B cell (primary cell): ENCODE measurements around the gene STXBP1. TPM values are rescaled to one million over a fixed set of nuclear protein-coding genes. Genes with fewer than 3 reads are reported as not detected.

Experiments
- ATAC-seq: fragments of 200-7000 bp; cut with Tn5 transposase; one replicate; pipeline ENCODE4 v1.10.0; 2021; ENCODE audit warnings: low read depth, mild to moderate bottlenecking, moderate number of reproducible peaks, moderate library complexity
- CTCF ChIA-PET: fragments of 350-600 bp; sonication (Branson Sonifier 250); formaldehyde crosslinking; loops from one replicate; lab custom pipeline; 2021; ENCODE audit warnings: antibody characterized with exemption, inconsistent platforms; lab: Charles Lee
- POLR2A ChIA-PET: fragments of 350-600 bp; sonication (Branson Sonifier 250); formaldehyde crosslinking; loops from one replicate; lab custom pipeline; 2021; ENCODE audit warnings: antibody characterized with exemption; lab: Charles Lee
- DNase-seq: peaks from one replicate; pipeline ENCODE4 v3.0.0; 2013
- H2AFZ ChIP-seq: 2 replicates; pipeline ENCODE4 v1.6.1; 2012; ENCODE audit warnings: mild to moderate bottlenecking, low read depth, low read length; ENCODE audit not compliant: insufficient read depth, poor library complexity, severe bottlenecking
- H3K27ac ChIP-seq, 2 donors: 1 replicate in 1 of 2; 2 replicates in 1 of 2; pipeline ENCODE4 v1.5.1; 2012 to 2013; ENCODE audit warnings: low read length in 2 of 2, mild to moderate bottlenecking in 2 of 2, moderate library complexity in 1 of 2
- H3K27me3 ChIP-seq, 4 experiments: fragments of 200-600 bp in 1 of 4; sonication (generic) in 1 of 4; replicated peaks in 1 of 4; 1 replicate in 2 of 4; 2 replicates in 2 of 4; pipeline versions ENCODE4 v1.6.1 to v1.7.0; 2013 to 2016; ENCODE audit warnings: low read length in 3 of 4, mild to moderate bottlenecking in 2 of 4, mixed read lengths in 1 of 4, moderate library complexity in 1 of 4; ENCODE audit not compliant: insufficient read depth in 4 of 4, control insufficient read depth in 3 of 4; ENCODE audit errors: control extremely low read depth in 1 of 4
- H3K36me3 ChIP-seq, 2 experiments: replicated peaks in 1 of 2; 1 replicate in 1 of 2; 2 replicates in 1 of 2; pipeline versions ENCODE4 v1.6.1 to v1.7.1; 2013; ENCODE audit warnings: low read length in 1 of 2; ENCODE audit not compliant: insufficient read depth in 2 of 2, control insufficient read depth in 1 of 2; ENCODE audit errors: control extremely low read depth in 1 of 2, extremely low read depth in 1 of 2
- H3K4me1 ChIP-seq, 2 donors: fragments of 200-600 bp in 1 of 2; sonication (generic) in 1 of 2; 1 replicate in 1 of 2; 2 replicates in 1 of 2; pipeline versions ENCODE4 v1.5.1 to v1.6.1; 2013 to 2017; ENCODE audit warnings: low read length in 2 of 2; ENCODE audit not compliant: control insufficient read depth in 2 of 2, insufficient read depth in 2 of 2
- H3K4me2 ChIP-seq: replicated peaks from 2 replicates; pipeline ENCODE3; 2012; ENCODE audit warnings: mild to moderate bottlenecking, low read depth, low read length; ENCODE audit not compliant: poor library complexity, severe bottlenecking
- H3K4me3 ChIP-seq, 5 experiments: fragments of 200-600 bp in 1 of 5; sonication (generic) in 1 of 5; 1 replicate in 3 of 5; 2 replicates in 2 of 5; pipeline versions ENCODE4 v1.5.1 to v1.7.0; 2011 to 2016; ENCODE audit warnings: low read length in 4 of 5, mild to moderate bottlenecking in 4 of 5, low read depth in 2 of 5, control low read depth in 1 of 5, moderate library complexity in 1 of 5; ENCODE audit not compliant: insufficient read depth in 1 of 5; ENCODE audit errors: control extremely low read depth in 1 of 5, extremely low read depth in 1 of 5
- H3K79me2 ChIP-seq: fragments of 200-600 bp; sonication (generic); one replicate; pipeline ENCODE4 v1.6.0; 2016; ENCODE audit warnings: low read length; ENCODE audit not compliant: control insufficient read depth, insufficient read depth
- H3K9ac ChIP-seq: fragments of 200-600 bp; sonication (generic); 2 replicates; pipeline ENCODE4 v1.6.1; 2017; ENCODE audit warnings: mild to moderate bottlenecking, low read length, moderate library complexity
- H3K9me3 ChIP-seq, 3 donors: one replicate each; pipeline versions ENCODE4 v1.6.1 to v1.7.1; 2013; ENCODE audit warnings: low read length in 2 of 3; ENCODE audit not compliant: control insufficient read depth in 2 of 3, insufficient read depth in 1 of 3; ENCODE audit errors: control extremely low read depth in 1 of 3
- H4K20me1 ChIP-seq: 2 replicates; pipeline ENCODE4 v1.6.0; 2012; ENCODE audit warnings: mild to moderate bottlenecking, low read length; ENCODE audit not compliant: insufficient read depth, control insufficient read depth, poor library complexity, severe bottlenecking
- H3K27ac Mint-ChIP-seq: one replicate; pipeline ENCODE4 v1.8.0; 2021; ENCODE audit warnings: mixed read lengths
- H3K27me3 Mint-ChIP-seq: one replicate; pipeline ENCODE4 v1.8.0; 2021; ENCODE audit warnings: mixed read lengths
- H3K4me1 Mint-ChIP-seq: one replicate; pipeline ENCODE4 v1.8.0; 2021; ENCODE audit warnings: mixed read lengths
- H3K4me3 Mint-ChIP-seq: one replicate; pipeline ENCODE4 v1.8.0; 2021; ENCODE audit warnings: mixed read lengths
- H3K9me3 Mint-ChIP-seq: one replicate; pipeline ENCODE4 v1.8.0; 2022; ENCODE audit warnings: mixed read lengths; ENCODE audit not compliant: insufficient read depth
- EZH2 ChIP-seq: IDR thresholded peaks from 2 replicates; pipeline ENCODE4 v1.6.1; 2012; ENCODE audit warnings: borderline replicate concordance, low read depth, mild to moderate bottlenecking, moderate library complexity, low read length; ENCODE audit not compliant: insufficient read depth, poor library complexity, severe bottlenecking
- WGBS: methylation state at CpG from one replicate; pipeline ENCODE4 v1.1.5; 2013; ENCODE audit warnings: missing lambda C conversion rate; ENCODE audit not compliant: insufficient coverage; 5-methylcytosine and 5-hydroxymethylcytosine counted together
- intact Hi-C: fragments of 100-400 bp; cut with micrococcal nuclease; formaldehyde crosslinking; loops from one replicate; pipeline ENCODE4 v1.10.0; 2022
- polyA plus RNA-seq: library from polyadenylated mRNA; depleted of rRNA; stranded (reverse); fragments of >200 nt; gene quantifications from 2 replicates; pipeline ENCODE4 v1.2.3, GENCODE V29; 2012
- total RNA-seq, 2 donors: library from RNA; stranded (reverse); fragments of 120-200 nt in 1 of 2; gene quantifications; 1 replicate in 1 of 2; 2 replicates in 1 of 2; pipeline versions ENCODE4 v1.2.3 to v1.2.4, GENCODE V29; 2013 to 2022
- TF ChIP-seq, protein P1 (sequence below): fragments of 200-600 bp; IDR thresholded peaks from one replicate; pipeline ENCODE4 v1.8.0; 2022; ENCODE audit warnings: antibody characterized with exemption, mild to moderate bottlenecking

Gene STXBP1
- total and polyA plus RNA-seq, 2 donors (not counting 1 experiment from before 2014, with no cell fraction given): 0.62 TPM; not detected in 1

DNA sequence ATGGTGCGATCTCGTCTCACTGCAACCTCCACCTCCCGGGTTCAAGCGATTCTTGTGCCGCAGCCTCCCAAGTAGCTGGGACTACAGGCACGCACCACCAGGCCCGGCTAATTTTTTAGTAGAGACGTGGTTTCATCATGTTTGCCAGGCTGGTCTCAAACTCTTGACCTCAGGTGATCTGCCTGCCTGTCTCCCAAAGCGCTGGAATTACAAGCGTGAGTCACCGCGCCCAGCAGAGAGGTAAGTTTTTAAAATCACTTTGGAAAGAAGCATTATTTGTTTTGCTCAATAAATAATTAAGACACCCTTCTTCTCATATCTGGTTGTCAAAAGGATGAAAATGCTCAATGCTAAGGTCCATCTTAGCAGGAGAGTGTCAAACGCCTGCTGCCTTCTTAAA is 48.5 kb upstream of the STXBP1 start:
- ATAC-seq (no peak), DNase-seq (no peak)
- H3K4me2 ChIP-seq: no peak overlapping the region
- Mint-ChIP-seq H3K27ac (no peak overlapping the region), H3K4me3 (no peak overlapping the region), H3K27me3 (peaks cover 13% of the 10 kb centered on the region), H3K4me1 (peaks cover 5% of the 10 kb centered on the region), H3K9me3 (no peaks in the 10 kb centered on the region)
- H3K27me3 ChIP-seq: peaks cover 0 to 11% (median under 1%) of the 10 kb centered on the region in 4 experiments
- H4K20me1 ChIP-seq: no peaks in the 10 kb centered on the region
- TF ChIP-seq EZH2: no peak
- TF ChIP-seq, protein P1, sequence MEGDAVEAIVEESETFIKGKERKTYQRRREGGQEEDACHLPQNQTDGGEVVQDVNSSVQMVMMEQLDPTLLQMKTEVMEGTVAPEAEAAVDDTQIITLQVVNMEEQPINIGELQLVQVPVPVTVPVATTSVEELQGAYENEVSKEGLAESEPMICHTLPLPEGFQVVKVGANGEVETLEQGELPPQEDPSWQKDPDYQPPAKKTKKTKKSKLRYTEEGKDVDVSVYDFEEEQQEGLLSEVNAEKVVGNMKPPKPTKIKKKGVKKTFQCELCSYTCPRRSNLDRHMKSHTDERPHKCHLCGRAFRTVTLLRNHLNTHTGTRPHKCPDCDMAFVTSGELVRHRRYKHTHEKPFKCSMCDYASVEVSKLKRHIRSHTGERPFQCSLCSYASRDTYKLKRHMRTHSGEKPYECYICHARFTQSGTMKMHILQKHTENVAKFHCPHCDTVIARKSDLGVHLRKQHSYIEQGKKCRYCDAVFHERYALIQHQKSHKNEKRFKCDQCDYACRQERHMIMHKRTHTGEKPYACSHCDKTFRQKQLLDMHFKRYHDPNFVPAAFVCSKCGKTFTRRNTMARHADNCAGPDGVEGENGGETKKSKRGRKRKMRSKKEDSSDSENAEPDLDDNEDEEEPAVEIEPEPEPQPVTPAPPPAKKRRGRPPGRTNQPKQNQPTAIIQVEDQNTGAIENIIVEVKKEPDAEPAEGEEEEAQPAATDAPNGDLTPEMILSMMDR: no peak
- POLR2A ChIA-PET: no interaction called here
- no peak overlapping the region for H3K27ac ChIP-seq
- peaks cover 0 to 3% (median 0%) of the 10 kb centered on the region in 3 donors for H3K9me3 ChIP-seq
- peaks cover 5 to 7% of the 10 kb centered on the region in 2 donors for H3K4me1 ChIP-seq
- 97% methylated on average over 9 of the region's 13 CpGs for WGBS
- intact Hi-C loops: no loop called here
- no peaks in the 10 kb centered on the region for H3K79me2 ChIP-seq
- H2AFZ ChIP-seq: no peak overlapping the region
- CTCF ChIA-PET: no interaction called here
- H3K36me3 ChIP-seq: no peaks in the 10 kb centered on the region
- H3K4me3 ChIP-seq: no peak overlapping the region
- no peak overlapping the region for H3K9ac ChIP-seq

DNA sequence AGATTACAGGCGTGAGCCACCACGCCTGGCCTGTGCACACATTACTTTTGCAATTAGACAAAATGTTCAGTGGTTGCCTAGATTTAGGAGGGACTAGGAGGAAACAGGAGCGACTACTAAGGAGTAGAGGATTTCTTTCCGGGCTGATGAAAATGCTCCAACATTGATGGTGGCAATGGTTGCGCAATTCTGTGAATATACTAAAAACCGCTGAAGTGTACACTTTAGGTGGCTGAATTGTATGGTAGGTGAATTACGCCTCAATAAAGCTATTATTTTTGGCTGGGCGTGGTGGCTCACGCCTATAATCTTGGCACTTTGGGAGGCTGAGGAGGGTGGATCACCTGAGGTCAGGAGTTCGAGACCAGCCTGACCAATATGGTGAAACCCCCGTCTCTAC is 46.8 kb upstream of the STXBP1 start:
- no peak overlapping the region for H3K27ac Mint-ChIP-seq
- Histone ChIP-seq H3K27ac (no peak overlapping the region), H3K9me3 (peaks cover 0 to 3% (median 0%) of the 10 kb centered on the region in 3 donors), H3K4me3 (no peak overlapping the region), H3K36me3 (no peaks in the 10 kb centered on the region), H3K79me2 (no peaks in the 10 kb centered on the region), H3K9ac (no peak overlapping the region), H4K20me1 (no peaks in the 10 kb centered on the region), H3K27me3 (peaks cover 0 to 11% (median under 1%) of the 10 kb centered on the region in 4 experiments), H3K4me2 (no peak overlapping the region), H2AFZ (no peak overlapping the region), H3K4me1 (peaks cover 14 to 18% of the 10 kb centered on the region in 2 donors)
- ATAC-seq: no peak
- no peak for TF ChIP-seq EZH2
- H3K9me3 Mint-ChIP-seq: no peaks in the 10 kb centered on the region
- H3K4me1 Mint-ChIP-seq: peaks cover 10% of the 10 kb centered on the region
- no peak for DNase-seq
- peaks cover 13% of the 10 kb centered on the region for H3K27me3 Mint-ChIP-seq
- 93% methylated on average over 6 of the region's 11 CpGs for WGBS
- ChIA-PET CTCF (no interaction called here), POLR2A (no interaction called here)
- no peak overlapping the region for H3K4me3 Mint-ChIP-seq
- intact Hi-C loops: loop anchor here (5.0 kb wide), 1 partner anchor 152 kb away; the partner anchor contains the start of genes PTRH1 and TTC16
